AG04449 (cell line): ENCODE results near the gene SYTL2.
"Not testable (repeated sequence)": the region's sequence is repeated elsewhere in the genome, so short reads cannot be mapped to it uniquely, and the experiment has no call there.

ENCODE experiments used
- CTCF ChIA-PET: fragments of 350-600 bp; formaldehyde crosslinking; extraction: SDS; loops from one replicate; lab custom pipeline; 2021; ENCODE audit warnings: antibody characterized with exemption; lab: Yijun Ruan, JAX
- POLR2A ChIA-PET: fragments of 400-600, 350-600 bp; formaldehyde crosslinking; extraction: SDS; loops from one replicate; lab custom pipeline; 2020; ENCODE audit warnings: antibody characterized with exemption, inconsistent platforms; lab: Yijun Ruan, JAX
- DNase-seq: peaks from one replicate; pipeline ENCODE4 v3.0.0-alpha.2; 2010; ENCODE audit warnings: low read depth, low spot score
- H3K4me3 ChIP-seq: 2 replicates; pipeline ENCODE4 v1.5.1; 2011; ENCODE audit warnings: low read depth, mild to moderate bottlenecking, control low read depth, low read length
- CTCF ChIP-seq: IDR thresholded peaks from one replicate; pipeline ENCODE4 v1.5.1; 2011; ENCODE audit warnings: mild to moderate bottlenecking, moderate library complexity, low read length, control low read depth, inconsistent platforms; ENCODE audit not compliant: insufficient read depth; ENCODE audit errors: missing control alignments

SYTL2 gene

GRCh38 chr11:85783758-85784157 lies 27.2 kb downstream of the SYTL2 start:
- CTCF ChIA-PET = no interaction called here
- no peak for DNase-seq
- no peak overlapping the region for H3K4me3 ChIP-seq
- POLR2A ChIA-PET = interaction anchor here (0.7 kb wide), 1 partner anchor 19 kb away, joined by 3 read pairs; no protein-coding TSS in a partner anchor
- TF ChIP-seq CTCF = no peak

GRCh38 chr11:85780780-85781517 lies 30.0 kb downstream of the SYTL2 start:
- POLR2A ChIA-PET, DNase-seq, H3K4me3 ChIP-seq: not testable (repeated sequence)
- CTCF ChIA-PET = interaction anchor here (0.9 kb wide), 1 partner anchor 27 kb away, joined by 3 read pairs; no protein-coding TSS in a partner anchor

- DNase-seq = peak; percentile 37
- CTCF ChIA-PET = interaction anchor here (0.9 kb wide), 2 partner anchors 27 to 46 kb away, joined by 3 read pairs; no protein-coding TSS in a partner anchor
- no peak overlapping the region for H3K4me3 ChIP-seq
- POLR2A ChIA-PET = no interaction called here
- TF ChIP-seq CTCF = no peak
Measured at GRCh38 chr11:85779956-85780640, 30.8 kb downstream of the SYTL2 start.

- POLR2A ChIA-PET, H3K4me3 ChIP-seq: not testable (repeated sequence)
Measured at GRCh38 chr11:85777603-85777972, 33.4 kb downstream of the SYTL2 start.

GRCh38 chr11:85776951-85777602 lies 33.9 kb downstream of the SYTL2 start:
- TF ChIP-seq CTCF = no peak
- ChIA-PET CTCF (interaction anchor here (1.3 kb wide), 1 partner anchor 33 kb away, joined by 3 read pairs; no protein-coding TSS in a partner anchor), POLR2A (no interaction called here)
- DNase-seq = no peak
- no peak overlapping the region for H3K4me3 ChIP-seq

More at GRCh38 chr11:85777603-85777972, 33.4 kb downstream of the SYTL2 start:
- CTCF ChIA-PET = interaction anchor here (1.3 kb wide), 1 partner anchor 32 kb away, joined by 3 read pairs; no protein-coding TSS in a partner anchor
- DNase-seq = not testable (repeated sequence)

GRCh38 chr11:85774256-85775101 lies 36.5 kb downstream of the SYTL2 start:
- ChIA-PET CTCF (interaction anchor here (1.0 to 1.4 kb wide), 4 partner anchors 9 to 81 kb away, joined by 3 to 5 read pairs (median 4); partner anchors contain the start of gene CCDC83), POLR2A (interaction anchor here (0.5 kb wide), 1 partner anchor 66 kb away, joined by 3 read pairs; no protein-coding TSS in a partner anchor)
- DNase-seq = no peak
- H3K4me3 ChIP-seq = no peak overlapping the region
- no peak for TF ChIP-seq CTCF
